Tibial nerve (tissue), 4 donors: ENCODE measurements around the gene GALNT14. TPM values are rescaled to one million over a fixed set of nuclear protein-coding genes. Genes with fewer than 3 reads are reported as not detected.

Experiments
- DNase-seq, 2 donors: peaks; one replicate each; pipeline ENCODE4 v3.0.0-alpha.2; 2019; ENCODE audit warnings: low spot score in 2 of 2
- H3K27ac ChIP-seq, 4 donors: fragments of 200-600 bp; sonication (generic) in 3 of 4; one replicate each; pipeline ENCODE4 v1.5.1; 2017 to 2019; ENCODE audit warnings: mild to moderate bottlenecking in 1 of 4
- H3K27me3 ChIP-seq, 2 donors: fragments of 200-600 bp; sonication (generic) in 1 of 2; one replicate each; pipeline versions ENCODE4 v1.5.1 to v1.6.0; 2017 to 2019
- H3K36me3 ChIP-seq, 3 donors: fragments of 200-600 bp; sonication (generic); one replicate each; pipeline ENCODE4 v1.5.1; 2018 to 2019
- H3K4me1 ChIP-seq, 4 donors: fragments of 200-600 bp; sonication (generic) in 3 of 4; one replicate each; pipeline ENCODE4 v1.5.1; 2017 to 2019
- H3K4me3 ChIP-seq, 4 donors: fragments of 200-600 bp; sonication (generic) in 3 of 4; one replicate each; pipeline ENCODE4 v1.5.1; 2017 to 2019; ENCODE audit warnings: mild to moderate bottlenecking in 1 of 4, moderate library complexity in 1 of 4
- H3K9me3 ChIP-seq, 4 donors: fragments of 200-600 bp; sonication (generic) in 3 of 4; one replicate each; pipeline ENCODE4 v1.5.1; 2017 to 2019
- EP300 ChIP-seq, 2 donors: sonication (generic); formaldehyde crosslinking; IDR thresholded peaks; one replicate each; pipeline ENCODE4 v1.6.1; 2017; ENCODE audit warnings: antibody characterized with exemption in 2 of 2, mild to moderate bottlenecking in 1 of 2
- POLR2A ChIP-seq, 2 donors: fragments of 450-650 bp; IDR thresholded peaks; one replicate each; pipeline ENCODE4 v1.6.1; 2017; ENCODE audit warnings: antibody characterized with exemption in 2 of 2, mild to moderate bottlenecking in 2 of 2, moderate library complexity in 2 of 2
- WGBS, 2 donors: methylation state at CpG; one replicate each; pipeline ENCODE4 v1.1.5; 2018; 5-methylcytosine and 5-hydroxymethylcytosine counted together
- total RNA-seq, 4 donors: library from RNA; depleted of rRNA; stranded (reverse); fragments of >200 nt; gene quantifications; one replicate each; pipeline ENCODE4 v1.1.0, GENCODE V29; 2016
- TF ChIP-seq, protein P1 (sequence below), 5 experiments: fragments of 200-600 bp in 3 of 5; fragments of 450-650 bp in 2 of 5; sonication (generic) in 3 of 5; IDR thresholded peaks; one replicate each; pipeline ENCODE4 v1.5.1; 2016 to 2019; ENCODE audit warnings: antibody characterized with exemption in 5 of 5, mild to moderate bottlenecking in 3 of 5, moderate library complexity in 2 of 5

Gene GALNT14
- total RNA-seq, 4 donors from 2014 or later: 0.21 to 4.2 (median 0.78) TPM; not detected in 1

DNA sequence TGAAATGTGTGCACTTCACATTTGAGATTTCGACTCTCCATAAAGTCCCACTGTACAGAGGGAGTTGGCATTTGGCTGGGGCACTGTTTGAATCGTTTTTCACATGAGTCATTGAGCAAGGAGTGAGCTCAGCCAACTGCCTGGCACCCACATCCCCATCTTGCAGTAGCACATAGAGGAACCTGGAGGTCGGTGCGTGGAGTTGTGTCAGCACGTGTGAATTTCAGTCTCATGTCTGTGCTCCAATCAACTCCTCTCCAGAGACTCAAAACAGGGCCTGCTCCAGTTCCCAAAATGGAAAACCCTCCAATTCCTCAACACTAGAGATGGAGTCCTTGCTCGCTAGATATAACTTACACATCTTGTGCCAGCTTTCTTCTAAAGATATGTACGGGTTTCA lies 204.2 kb downstream of the GALNT14 start:
- Histone ChIP-seq H3K36me3 (no peaks in the 10 kb centered on the region), H3K4me3 (no peak overlapping the region)
- no peak for TF ChIP-seq EP300 (IDR thresholded peaks at IDR 0.05)
- TF ChIP-seq, protein P1, sequence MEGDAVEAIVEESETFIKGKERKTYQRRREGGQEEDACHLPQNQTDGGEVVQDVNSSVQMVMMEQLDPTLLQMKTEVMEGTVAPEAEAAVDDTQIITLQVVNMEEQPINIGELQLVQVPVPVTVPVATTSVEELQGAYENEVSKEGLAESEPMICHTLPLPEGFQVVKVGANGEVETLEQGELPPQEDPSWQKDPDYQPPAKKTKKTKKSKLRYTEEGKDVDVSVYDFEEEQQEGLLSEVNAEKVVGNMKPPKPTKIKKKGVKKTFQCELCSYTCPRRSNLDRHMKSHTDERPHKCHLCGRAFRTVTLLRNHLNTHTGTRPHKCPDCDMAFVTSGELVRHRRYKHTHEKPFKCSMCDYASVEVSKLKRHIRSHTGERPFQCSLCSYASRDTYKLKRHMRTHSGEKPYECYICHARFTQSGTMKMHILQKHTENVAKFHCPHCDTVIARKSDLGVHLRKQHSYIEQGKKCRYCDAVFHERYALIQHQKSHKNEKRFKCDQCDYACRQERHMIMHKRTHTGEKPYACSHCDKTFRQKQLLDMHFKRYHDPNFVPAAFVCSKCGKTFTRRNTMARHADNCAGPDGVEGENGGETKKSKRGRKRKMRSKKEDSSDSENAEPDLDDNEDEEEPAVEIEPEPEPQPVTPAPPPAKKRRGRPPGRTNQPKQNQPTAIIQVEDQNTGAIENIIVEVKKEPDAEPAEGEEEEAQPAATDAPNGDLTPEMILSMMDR (IDR thresholded peaks at IDR 0.05): no peak
- TF ChIP-seq POLR2A (IDR thresholded peaks at IDR 0.05): no peak

DNA sequence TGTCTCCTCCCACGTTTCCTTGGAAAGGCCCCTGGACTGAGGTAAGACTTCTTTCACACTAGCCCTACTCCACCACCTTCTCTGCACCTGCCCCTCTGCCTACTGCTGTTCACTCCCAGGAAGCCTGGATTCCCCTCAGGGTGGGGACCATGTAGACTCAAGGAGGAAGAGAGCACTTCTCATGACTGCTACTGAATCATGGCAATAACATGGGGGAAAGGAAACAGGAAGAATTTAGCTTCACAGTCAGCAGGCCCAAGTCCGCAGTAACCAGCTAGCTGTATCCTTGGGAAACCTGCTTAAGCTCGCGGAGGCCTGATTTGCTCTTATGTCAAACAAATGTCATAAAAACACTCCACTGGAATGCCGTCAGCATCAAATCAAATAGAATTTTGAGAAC lies 204.7 kb downstream of the GALNT14 start:
- Histone ChIP-seq H3K27ac (no peak overlapping the region), H3K4me1 (no peaks in the 10 kb centered on the region), H3K27me3 (no peaks in the 10 kb centered on the region), H3K36me3 (no peaks in the 10 kb centered on the region), H3K9me3 (no peaks in the 10 kb centered on the region), H3K4me3 (no peak overlapping the region)
- no peak for TF ChIP-seq POLR2A (IDR thresholded peaks at IDR 0.05)
- no peak for DNase-seq
- 67 to 69% methylated on average over 5 of the region's 5 CpGs for WGBS, 2 donors

More for the DNA sequence above, 204.2 kb downstream of the GALNT14 start:
- 77 to 82% methylated on average over 7 of the region's 7 CpGs for WGBS, 2 donors
- Histone ChIP-seq H3K27me3 (no peaks in the 10 kb centered on the region), H3K27ac (no peak overlapping the region), H3K4me1 (no peaks in the 10 kb centered on the region), H3K9me3 (no peaks in the 10 kb centered on the region)
- DNase-seq: no peak

DNA sequence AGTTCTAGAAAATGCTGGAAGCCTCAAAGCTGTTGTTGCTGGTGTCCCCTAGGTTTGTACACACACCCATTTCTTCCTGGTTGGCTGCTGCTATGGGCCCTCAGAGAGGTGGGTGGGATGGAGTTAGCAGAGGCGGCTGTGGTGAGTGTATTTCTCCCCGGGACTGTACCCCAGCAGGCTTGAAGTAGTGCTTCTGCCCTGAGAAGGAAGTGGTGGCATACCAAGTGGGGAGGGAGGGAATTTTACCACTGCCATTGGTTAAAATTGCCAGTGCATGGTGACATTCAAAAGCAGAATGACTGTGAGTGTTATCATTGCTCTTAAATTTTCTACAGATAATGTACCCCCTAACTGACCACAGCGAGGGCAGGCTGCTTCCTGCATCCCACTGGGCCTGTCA lies 205.4 kb downstream of the GALNT14 start:
- Histone ChIP-seq H3K27ac (no peak overlapping the region), H3K27me3 (no peaks in the 10 kb centered on the region), H3K4me3 (no peak overlapping the region), H3K36me3 (no peaks in the 10 kb centered on the region), H3K9me3 (no peaks in the 10 kb centered on the region), H3K4me1 (no peaks in the 10 kb centered on the region)
- no peak for DNase-seq
- WGBS, 2 donors: 59 to 67% methylated on average over 3 of the region's 3 CpGs
- TF ChIP-seq, protein P1 (IDR thresholded peaks at IDR 0.05): no peak
- TF ChIP-seq EP300 (IDR thresholded peaks at IDR 0.05) (no peak), POLR2A (IDR thresholded peaks at IDR 0.05) (no peak)

DNA sequence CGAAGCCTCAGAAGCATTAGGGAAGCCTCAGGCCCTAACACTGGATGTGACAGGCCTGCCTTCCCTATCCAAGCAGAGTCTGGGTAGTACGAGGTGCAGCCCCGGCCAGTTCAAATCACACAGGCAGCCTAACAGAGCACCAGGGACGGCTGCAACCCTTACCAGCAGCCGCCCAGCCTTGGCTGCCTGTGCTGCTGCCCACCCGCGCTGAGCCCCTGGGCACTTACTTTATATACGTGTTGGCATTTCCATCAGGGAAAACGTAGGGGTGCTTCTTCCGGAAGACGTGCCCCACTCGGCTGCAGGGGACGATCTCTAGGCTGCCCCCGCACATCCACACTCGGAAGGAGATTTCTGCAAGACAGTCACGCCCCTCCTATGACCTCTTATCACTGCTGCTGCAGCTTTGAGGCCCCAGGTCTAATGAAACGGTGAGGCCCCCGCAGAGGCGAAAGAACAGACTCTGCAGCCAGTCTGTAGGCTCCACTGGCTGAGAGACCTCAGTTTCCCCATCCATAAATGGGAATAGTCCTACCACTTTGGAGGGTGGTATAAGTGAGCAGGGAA lies 206.3 kb downstream of the GALNT14 start:
- no peak for DNase-seq
- Histone ChIP-seq H3K36me3 (no peaks in the 10 kb centered on the region), H3K27ac (no peak overlapping the region), H3K9me3 (no peaks in the 10 kb centered on the region), H3K4me3 (no peak overlapping the region), H3K4me1 (no peaks in the 10 kb centered on the region), H3K27me3 (no peaks in the 10 kb centered on the region)
- TF ChIP-seq POLR2A (IDR thresholded peaks at IDR 0.05) (no peak), EP300 (IDR thresholded peaks at IDR 0.05) (no peak)
- TF ChIP-seq, protein P1 (IDR thresholded peaks at IDR 0.05): no peak
- 84 to 85% methylated on average over 18 to 19 of the region's 19 CpGs for WGBS, 2 donors

DNA sequence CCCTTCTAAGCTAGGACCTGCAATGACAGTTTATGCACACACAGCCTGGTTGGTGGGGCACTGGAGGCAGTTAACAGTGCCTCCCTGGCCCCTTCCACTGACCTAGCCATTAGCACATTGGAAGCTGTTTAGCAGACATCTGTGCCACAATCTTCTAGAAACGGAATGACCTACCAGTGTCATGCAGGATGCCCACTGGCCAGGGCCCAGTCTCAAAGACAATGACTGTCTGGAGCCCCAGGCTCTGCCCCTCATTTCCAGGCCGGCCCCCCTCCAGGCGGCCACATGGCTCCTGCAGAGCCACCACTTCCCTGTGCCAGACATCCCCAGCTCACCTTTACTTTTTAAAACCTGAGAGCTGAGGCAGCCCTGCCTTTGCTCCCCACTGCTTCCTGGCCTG lies 207.5 kb downstream of the GALNT14 start:
- WGBS, 2 donors: 63 to 76% methylated on average over 3 of the region's 3 CpGs

More for the DNA sequence above, 207.5 kb downstream of the GALNT14 start:
- Histone ChIP-seq H3K9me3 (no peaks in the 10 kb centered on the region), H3K27ac (no peak overlapping the region), H3K4me1 (no peaks in the 10 kb centered on the region), H3K27me3 (no peaks in the 10 kb centered on the region), H3K36me3 (no peaks in the 10 kb centered on the region), H3K4me3 (no peak overlapping the region)
- no peak for DNase-seq
- TF ChIP-seq POLR2A (IDR thresholded peaks at IDR 0.05) (no peak), EP300 (IDR thresholded peaks at IDR 0.05) (no peak)
- TF ChIP-seq, protein P1 (IDR thresholded peaks at IDR 0.05): no peak
